ENCODE measurements around the gene OLFM1. TPM values are rescaled to one million over a fixed set of nuclear protein-coding genes. Genes with fewer than 3 reads are reported as not detected.

Gene OLFM1
- total RNA-seq, 6 experiments from 2014 or later: 1.1 to 5.9 (median 3.5) TPM

DNA sequence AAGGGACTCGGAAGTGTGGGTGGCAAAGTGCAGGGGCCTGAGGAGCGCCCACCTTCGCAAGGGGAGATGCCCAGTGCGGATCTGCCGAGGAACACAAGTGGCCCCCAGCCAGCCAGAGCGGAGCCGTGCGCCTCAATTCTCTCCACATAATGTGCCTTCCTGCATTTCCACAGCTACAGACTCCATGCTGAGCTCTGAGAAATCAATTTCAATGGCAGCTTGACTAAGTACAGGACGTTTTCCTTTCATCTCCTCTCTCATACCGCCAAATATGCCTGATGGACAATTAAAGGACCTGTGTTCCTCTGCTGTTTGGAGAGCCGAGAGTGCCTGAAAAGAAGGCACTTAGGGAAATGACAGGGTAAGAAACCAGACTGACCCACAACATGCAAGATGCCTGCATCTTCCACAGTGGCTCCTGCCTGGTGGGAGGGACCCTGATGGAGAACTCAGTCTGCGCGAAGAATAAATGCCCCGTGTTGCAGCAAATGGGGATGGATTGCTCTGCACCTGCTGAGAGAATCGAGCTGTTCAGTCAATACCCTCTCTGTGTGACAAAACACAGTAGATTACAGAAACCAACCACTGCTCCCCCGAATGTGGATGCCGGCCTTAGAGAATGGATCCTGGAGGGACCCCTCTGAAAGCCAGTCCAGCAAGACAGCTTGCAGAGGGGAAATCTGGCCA lies 38.6 kb upstream of the OLFM1 start:
- TF ChIP-seq, protein P1, sequence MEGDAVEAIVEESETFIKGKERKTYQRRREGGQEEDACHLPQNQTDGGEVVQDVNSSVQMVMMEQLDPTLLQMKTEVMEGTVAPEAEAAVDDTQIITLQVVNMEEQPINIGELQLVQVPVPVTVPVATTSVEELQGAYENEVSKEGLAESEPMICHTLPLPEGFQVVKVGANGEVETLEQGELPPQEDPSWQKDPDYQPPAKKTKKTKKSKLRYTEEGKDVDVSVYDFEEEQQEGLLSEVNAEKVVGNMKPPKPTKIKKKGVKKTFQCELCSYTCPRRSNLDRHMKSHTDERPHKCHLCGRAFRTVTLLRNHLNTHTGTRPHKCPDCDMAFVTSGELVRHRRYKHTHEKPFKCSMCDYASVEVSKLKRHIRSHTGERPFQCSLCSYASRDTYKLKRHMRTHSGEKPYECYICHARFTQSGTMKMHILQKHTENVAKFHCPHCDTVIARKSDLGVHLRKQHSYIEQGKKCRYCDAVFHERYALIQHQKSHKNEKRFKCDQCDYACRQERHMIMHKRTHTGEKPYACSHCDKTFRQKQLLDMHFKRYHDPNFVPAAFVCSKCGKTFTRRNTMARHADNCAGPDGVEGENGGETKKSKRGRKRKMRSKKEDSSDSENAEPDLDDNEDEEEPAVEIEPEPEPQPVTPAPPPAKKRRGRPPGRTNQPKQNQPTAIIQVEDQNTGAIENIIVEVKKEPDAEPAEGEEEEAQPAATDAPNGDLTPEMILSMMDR (IDR thresholded peaks at IDR 0.05): no peak
- no peak for TF ChIP-seq POLR2A (IDR thresholded peaks at IDR 0.05)
- WGBS (ENCODE audit: insufficient coverage, low coverage, low lambda C conversion rate, missing lambda C conversion rate): 57% methylated on average over 12 of the region's 17 CpGs

DNA sequence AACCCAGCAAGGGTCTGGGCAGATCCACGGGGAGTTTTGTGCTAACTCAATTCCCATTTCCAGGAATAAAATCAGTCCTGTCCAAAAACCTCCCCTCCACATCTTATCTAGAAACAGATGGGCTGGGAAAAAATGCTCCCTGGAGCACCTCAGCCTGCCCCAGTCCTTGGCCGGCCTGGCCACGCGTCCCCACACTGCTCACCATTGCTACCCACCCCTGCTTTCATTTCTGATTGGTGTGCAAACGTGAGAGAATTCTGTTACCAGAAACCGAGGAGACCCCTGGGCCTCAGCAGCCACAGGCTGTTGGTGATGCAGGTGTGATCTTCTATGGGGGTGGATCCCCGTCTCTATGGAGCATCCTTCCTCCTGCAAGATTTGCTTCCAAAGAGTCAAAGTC lies 38.0 kb upstream of the OLFM1 start:
- no peak for TF ChIP-seq POLR2A (IDR thresholded peaks at IDR 0.05)
- TF ChIP-seq, protein P1 (IDR thresholded peaks at IDR 0.05): no peak
- 59% methylated on average over 5 of the region's 7 CpGs for WGBS (ENCODE audit: insufficient coverage, low coverage, low lambda C conversion rate, missing lambda C conversion rate)
- H3K4me1 ChIP-seq: no peaks in the 10 kb centered on the region
- no peak overlapping the region for H3K4me3 ChIP-seq
- no peak overlapping the region for H3K27ac ChIP-seq
- H3K36me3 ChIP-seq: no peaks in the 10 kb centered on the region
- DNase-seq (no peak), ATAC-seq (no peak)
- H3K27me3 ChIP-seq: no peaks in the 10 kb centered on the region
- intact Hi-C loops (cut with DNase I): no loop called here
- H3K9me3 ChIP-seq: no peaks in the 10 kb centered on the region

More for the DNA sequence above, 38.6 kb upstream of the OLFM1 start:
- no peaks in the 10 kb centered on the region for H3K9me3 ChIP-seq
- no peak overlapping the region for H3K27ac ChIP-seq
- DNase-seq: no peak
- H3K4me1 ChIP-seq: no peaks in the 10 kb centered on the region
- intact Hi-C loops (cut with DNase I): no loop called here
- H3K36me3 ChIP-seq: no peaks in the 10 kb centered on the region
- H3K27me3 ChIP-seq: no peaks in the 10 kb centered on the region
- ATAC-seq: no peak
- no peak overlapping the region for H3K4me3 ChIP-seq

DNA sequence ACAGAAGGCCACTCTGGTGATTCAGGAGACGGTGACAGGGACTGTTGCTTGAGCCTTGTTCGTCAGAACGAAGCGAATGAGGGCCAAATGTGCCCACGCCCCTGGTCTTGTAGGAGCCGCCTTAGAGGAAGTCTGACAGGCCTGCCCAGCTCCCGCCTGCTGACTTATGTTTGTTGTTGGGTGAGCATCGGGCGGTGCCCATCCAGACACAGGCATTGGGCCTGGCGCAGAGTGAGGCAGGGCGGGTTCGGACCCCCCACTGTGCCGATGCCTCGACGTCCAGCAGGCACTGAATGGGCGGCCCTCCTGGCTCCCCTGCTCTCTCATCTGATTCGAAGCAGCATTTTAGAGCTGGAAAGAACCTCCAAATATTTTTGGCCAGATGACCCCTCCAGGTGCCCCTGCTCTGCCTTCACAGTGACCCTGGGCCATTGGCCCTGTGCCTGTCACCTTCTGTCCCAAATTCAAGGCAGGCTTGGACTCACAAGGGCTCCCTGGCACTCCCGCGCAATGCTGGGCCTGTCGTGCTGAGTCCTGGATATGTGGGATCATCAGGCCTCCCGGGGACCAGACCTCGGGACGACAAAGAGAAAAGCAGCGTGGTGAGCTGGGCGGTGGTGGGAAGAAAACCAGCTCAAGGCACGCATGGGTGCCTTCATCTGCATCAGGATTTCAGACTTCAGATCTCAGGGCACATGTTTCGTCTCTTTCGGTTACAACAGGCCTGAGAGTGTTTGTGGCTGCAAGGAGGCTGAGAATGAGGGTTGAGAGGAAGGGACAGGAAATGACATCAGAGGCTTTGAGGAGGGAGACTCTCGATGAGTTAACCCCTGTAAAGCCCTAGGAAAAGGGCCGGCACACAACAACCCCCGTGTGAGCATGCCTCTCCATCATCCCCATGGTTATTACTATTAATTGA lies 37.1 kb upstream of the OLFM1 start:
- intact Hi-C loops (cut with DNase I): no loop called here
- 70% methylated on average over 14 of the region's 31 CpGs for WGBS (ENCODE audit: insufficient coverage, low coverage, low lambda C conversion rate, missing lambda C conversion rate)
- Histone ChIP-seq H3K27ac (no peak overlapping the region), H3K4me1 (no peaks in the 10 kb centered on the region), H3K36me3 (no peaks in the 10 kb centered on the region), H3K9me3 (no peaks in the 10 kb centered on the region), H3K27me3 (no peaks in the 10 kb centered on the region), H3K4me3 (no peak overlapping the region)
- DNase-seq: no peak
- TF ChIP-seq, protein P1 (IDR thresholded peaks at IDR 0.05): no peak
- TF ChIP-seq POLR2A (IDR thresholded peaks at IDR 0.05): no peak
- ATAC-seq: no peak

DNA sequence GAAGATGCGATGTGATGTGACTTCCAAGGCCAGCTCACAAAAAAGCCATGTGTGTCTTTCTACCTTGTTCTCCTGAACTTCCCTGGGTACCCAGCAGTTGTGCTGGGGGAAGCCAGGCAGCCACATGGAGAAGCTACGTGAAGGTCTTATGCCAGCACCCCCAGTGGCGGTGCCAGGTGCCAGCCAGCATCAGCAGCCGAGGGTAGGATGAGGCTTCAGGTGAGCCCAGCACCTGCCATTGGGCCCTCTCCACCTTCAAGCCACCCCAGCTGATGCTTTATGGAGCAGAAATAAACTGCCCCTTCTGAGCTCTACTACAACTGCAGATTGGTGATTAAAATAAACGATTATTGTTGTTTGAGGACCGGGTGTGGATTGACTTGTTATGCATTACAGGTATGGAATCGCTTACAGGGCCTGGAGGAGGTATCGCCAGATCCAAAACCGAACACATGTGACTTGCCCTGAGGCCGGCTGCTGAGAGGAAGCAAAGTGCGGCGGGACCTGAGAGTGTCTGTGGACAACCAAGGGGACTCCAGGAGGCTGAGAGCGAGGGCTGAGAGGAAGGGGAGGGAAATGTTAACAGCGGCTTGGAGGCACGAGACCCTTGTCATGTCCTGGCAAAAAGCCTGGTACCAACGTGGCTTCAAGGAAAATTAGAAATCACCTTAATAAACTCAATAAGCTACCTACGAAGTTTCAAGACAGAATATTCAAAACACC lies 36.0 kb upstream of the OLFM1 start:
- ATAC-seq: no peak
- Histone ChIP-seq H3K4me3 (no peak overlapping the region), H3K9me3 (no peaks in the 10 kb centered on the region), H3K27ac (no peak overlapping the region), H3K36me3 (no peaks in the 10 kb centered on the region), H3K4me1 (no peaks in the 10 kb centered on the region), H3K27me3 (no peaks in the 10 kb centered on the region)
- intact Hi-C loops (cut with DNase I): no loop called here
- WGBS (ENCODE audit: insufficient coverage, low coverage, low lambda C conversion rate, missing lambda C conversion rate): 71% methylated on average over 14 of the region's 17 CpGs
- no peak for TF ChIP-seq POLR2A (IDR thresholded peaks at IDR 0.05)
- TF ChIP-seq, protein P1 (IDR thresholded peaks at IDR 0.05): no peak
- DNase-seq: peak in 1 of 3 donors; percentile 32

Measured in right lobe of liver (tissue), 6 donors.